Activated CD8-positive, alpha-beta memory T cell treated with anti-CD3 and anti-CD28 coated beads for 1 hour (primary cell): ENCODE data around the gene USP35.

Experiments used
- DNase-seq, 2 donors: peaks; one replicate each; pipeline ENCODE4 v3.0.0-alpha.2; 2020; ENCODE audit warnings: low read depth in 1 of 2; ENCODE audit errors: extremely low read depth in 1 of 2

Gene USP35

GRCh38 chr11:78195917-78196560 lies 7.3 kb downstream of the USP35 start:
- DNase-seq: no peak

GRCh38 chr11:78196661-78197091 lies 8.0 kb downstream of the USP35 start:
- DNase-seq: no peak

GRCh38 chr11:78197816-78198215 lies 9.1 kb downstream of the USP35 start:
- no peak for DNase-seq

GRCh38 chr11:78199015-78199652 lies 10.4 kb downstream of the USP35 start:
- DNase-seq: no peak

GRCh38 chr11:78199653-78200015 lies 10.9 kb downstream of the USP35 start:
- DNase-seq: no peak

GRCh38 chr11:78200061-78200460 lies 11.3 kb downstream of the USP35 start:
- no peak for DNase-seq

- no peak for DNase-seq
Measured at GRCh38 chr11:78200553-78200952, 11.8 kb downstream of the USP35 start.

- DNase-seq: no peak
Measured at GRCh38 chr11:78201096-78201818, 12.5 kb downstream of the USP35 start.

- DNase-seq: peak in 1 of 2 donors; percentile 48
Measured at GRCh38 chr11:78202733-78203167, 14.0 kb downstream of the USP35 start.

- peak in 1 of 2 donors; percentile 38 for DNase-seq
Measured at GRCh38 chr11:78203184-78203583, 14.5 kb downstream of the USP35 start.

- DNase-seq: no peak
Measured at GRCh38 chr11:78205256-78205655, 16.5 kb downstream of the USP35 start.

- DNase-seq: no peak
Measured at GRCh38 chr11:78205691-78206090, 17.0 kb downstream of the USP35 start.

GRCh38 chr11:78207532-78208256 lies 19.0 kb downstream of the USP35 start:
- DNase-seq: no peak

- no peak for DNase-seq
Measured at GRCh38 chr11:78208257-78209165, 19.8 kb downstream of the USP35 start.

GRCh38 chr11:78209478-78209877 lies 20.8 kb downstream of the USP35 start:
- DNase-seq: no peak

- no peak for DNase-seq
Measured at GRCh38 chr11:78210000-78210608, 21.4 kb downstream of the USP35 start.

GRCh38 chr11:78211565-78211964 lies 22.8 kb downstream of the USP35 start:
- no peak for DNase-seq

- DNase-seq: no peak
Measured at GRCh38 chr11:78212586-78213371, 24.1 kb downstream of the USP35 start.
